ENCODE measurements around the gene ARID3C.
A peak's percentile ranks its signal among the peaks of the same experiment; 100 is the strongest.

Gene ARID3C

GRCh38 chr9:34577400-34578240, 51.2 kb downstream of the ARID3C start:
- no peak for DNase-seq (ENCODE audit: low spot score)

GRCh38 chr9:34576597-34577399, 52.1 kb downstream of the ARID3C start:
- DNase-seq (ENCODE audit: low spot score): peak; percentile 84

GRCh38 chr9:34575862-34576596, 52.8 kb downstream of the ARID3C start:
- DNase-seq (ENCODE audit: low spot score): peak; percentile 54

GRCh38 chr9:34575241-34575640, 53.6 kb downstream of the ARID3C start:
- no peak for DNase-seq (ENCODE audit: low spot score)

- no peak for DNase-seq (ENCODE audit: low spot score)
Measured at GRCh38 chr9:34574571-34574970, 54.3 kb downstream of the ARID3C start.

GRCh38 chr9:34573599-34574325, 55.1 kb downstream of the ARID3C start:
- DNase-seq (ENCODE audit: low spot score): no peak

- no peak for DNase-seq (ENCODE audit: low spot score)
Measured at GRCh38 chr9:34572628-34573027, 56.2 kb downstream of the ARID3C start.

- no peak for DNase-seq (ENCODE audit: low spot score)
Measured at GRCh38 chr9:34572092-34572491, 56.8 kb downstream of the ARID3C start.

- DNase-seq (ENCODE audit: low spot score): no peak
Measured at GRCh38 chr9:34571481-34571810, 57.4 kb downstream of the ARID3C start.
